Esophagus (tissue), 2 donors: ENCODE measurements around the gene WNK3. TPM values are rescaled to one million over a fixed set of nuclear protein-coding genes. Genes with fewer than 3 reads are reported as not detected.
A peak's percentile ranks its signal among the peaks of the same experiment; 100 is the strongest.

ENCODE experiments used
- H3K27ac ChIP-seq, 2 donors: one replicate each; pipeline ENCODE4 v1.5.1; 2013; ENCODE audit warnings: low read depth in 2 of 2, mild to moderate bottlenecking in 2 of 2, inconsistent platforms in 1 of 2, low read length in 1 of 2, moderate library complexity in 1 of 2
- H3K27me3 ChIP-seq, 2 donors: one replicate each; pipeline ENCODE4 v1.6.1; 2013; ENCODE audit warnings: low read length in 2 of 2, control low read depth in 1 of 2, mild to moderate bottlenecking in 1 of 2; ENCODE audit not compliant: insufficient read depth in 2 of 2, control insufficient read depth in 1 of 2
- H3K36me3 ChIP-seq, 2 donors: one replicate each; pipeline ENCODE4 v1.6.1; 2013; ENCODE audit warnings: low read length in 1 of 2; ENCODE audit not compliant: control insufficient read depth in 2 of 2, insufficient read depth in 2 of 2
- H3K4me1 ChIP-seq, 2 donors: one replicate each; pipeline ENCODE4 v1.6.1; 2013; ENCODE audit warnings: low read length in 1 of 2; ENCODE audit not compliant: control insufficient read depth in 2 of 2, insufficient read depth in 2 of 2
- H3K4me3 ChIP-seq, 2 donors: one replicate each; pipeline ENCODE4 v1.5.1; 2013; ENCODE audit warnings: low read length in 2 of 2, mild to moderate bottlenecking in 2 of 2, low read depth in 1 of 2, moderate library complexity in 1 of 2
- H3K9me3 ChIP-seq, 2 donors: one replicate each; pipeline ENCODE4 v1.6.1; 2013; ENCODE audit warnings: mild to moderate bottlenecking in 2 of 2, low read depth in 1 of 2, low read length in 1 of 2, moderate library complexity in 1 of 2; ENCODE audit not compliant: control insufficient read depth in 2 of 2, insufficient read depth in 1 of 2
- WGBS, 2 donors: extraction: QIAGEN DNeasy Blood & Tissue Kit; methylation state at CpG; one replicate each; pipeline ENCODE4 v1.1.7; 2013; 5-methylcytosine and 5-hydroxymethylcytosine counted together
- polyA plus RNA-seq, 2 donors: library from polyadenylated mRNA; stranded (reverse); fragments of 200-250 nt; gene quantifications; one replicate each; pipeline ENCODE4 v1.2.3, GENCODE V29; 2013
- donor health status: healthy with polysubstance abuse.
- donor health status: Bipolar disorder and iron deficiency.

WNK3 gene
- polyA plus RNA-seq, 2 donors, result 0.09 to 0.18 TPM

DNA sequence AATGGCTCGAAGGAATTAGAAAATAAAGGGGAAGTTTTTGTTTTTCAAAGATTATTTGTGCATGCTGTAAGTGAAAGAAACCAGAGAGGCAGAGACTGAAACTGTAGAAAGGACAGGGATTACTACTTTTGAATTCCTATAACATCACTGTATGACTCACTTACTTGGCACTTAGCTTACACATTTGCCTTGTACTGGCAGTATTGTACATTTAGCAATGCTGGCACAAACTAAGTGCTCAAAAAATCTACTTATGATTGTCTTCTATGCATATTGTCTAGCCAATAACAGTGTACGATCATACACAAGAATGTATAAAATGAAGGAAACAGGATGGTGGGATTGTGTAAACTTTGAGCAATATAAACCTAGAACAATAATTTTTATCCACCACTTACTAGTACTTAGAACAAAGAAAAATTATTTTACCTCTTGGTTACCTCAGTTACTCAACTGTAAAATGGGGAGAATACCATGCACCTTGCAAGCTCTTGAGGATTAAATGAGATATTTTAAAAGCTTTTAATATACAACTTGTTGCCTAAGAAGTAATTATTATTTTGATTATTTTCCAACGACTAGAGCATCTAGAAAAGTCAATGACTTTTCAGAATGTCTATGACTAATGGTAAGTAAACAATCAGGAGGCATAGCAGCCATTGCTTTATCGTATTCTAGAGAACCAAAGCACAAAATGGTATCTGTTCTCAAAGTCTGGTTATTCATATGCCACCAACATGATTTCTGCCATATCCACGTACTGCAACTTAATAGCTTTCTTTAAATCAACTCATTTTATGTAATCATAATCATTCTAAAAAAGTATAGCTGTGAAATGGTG is 179.5 kb downstream of the WNK3 start:
- peaks cover 0 to 2% of the 10 kb centered on the region in 2 donors for H3K4me1 ChIP-seq
- no peaks in the 10 kb centered on the region for H3K9me3 ChIP-seq
- no peaks in the 10 kb centered on the region for H3K36me3 ChIP-seq
- H3K4me3 ChIP-seq, result no peak overlapping the region
- no peaks in the 10 kb centered on the region for H3K27me3 ChIP-seq
- no peak overlapping the region for H3K27ac ChIP-seq
- 35 to 43% methylated on average over 5 of the region's 5 CpGs for WGBS, 2 donors

DNA sequence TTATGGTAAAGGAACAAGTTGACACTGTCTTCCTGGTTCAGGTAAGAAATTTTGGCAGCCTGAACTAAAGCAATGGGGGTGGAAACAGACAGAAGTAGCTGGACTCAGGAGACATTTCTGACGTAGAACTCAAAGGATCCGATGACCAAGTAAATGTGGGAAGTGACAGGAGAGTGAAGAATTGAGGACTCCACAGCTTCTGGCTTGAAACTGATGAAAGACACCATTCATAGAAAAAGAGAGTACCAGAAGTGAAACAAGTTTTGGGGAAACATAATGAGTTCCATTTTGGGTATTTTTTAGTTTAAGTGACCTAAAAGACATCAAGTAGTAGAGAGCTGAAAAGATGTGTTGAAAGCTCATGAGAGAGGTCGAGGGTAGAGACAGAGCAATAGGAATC is 180.5 kb downstream of the WNK3 start:
- Histone ChIP-seq H3K9me3 (no peaks in the 10 kb centered on the region), H3K4me3 (no peak overlapping the region), H3K4me1 (peaks cover 0 to 2% of the 10 kb centered on the region in 2 donors), H3K36me3 (no peaks in the 10 kb centered on the region), H3K27ac (peak overlapping the region; percentile 29 to 70), H3K27me3 (no peaks in the 10 kb centered on the region)
- WGBS, 2 donors, result 54 to 77% methylated on average over 3 of the region's 3 CpGs

DNA sequence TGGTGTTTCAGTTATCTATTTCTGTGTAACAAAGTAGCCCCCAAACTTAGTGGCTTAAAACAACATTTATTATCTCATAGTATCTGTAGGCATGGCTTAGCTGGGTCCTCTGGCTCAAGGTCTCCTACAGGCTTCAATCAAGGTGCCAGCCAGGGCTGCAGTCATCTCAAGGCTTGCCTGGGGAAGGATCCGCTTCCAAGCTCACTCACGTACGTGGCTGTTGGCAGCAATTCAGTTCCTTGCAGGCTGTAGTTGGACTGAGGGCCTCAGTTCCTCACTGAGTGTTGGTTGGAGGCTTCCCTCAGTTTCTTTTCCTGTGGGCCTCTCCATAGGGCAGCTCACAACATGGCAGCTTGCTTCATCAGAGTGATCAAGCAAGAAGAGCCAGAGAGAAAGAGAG is 184.1 kb downstream of the WNK3 start:
- Histone ChIP-seq H3K36me3 (no peaks in the 10 kb centered on the region), H3K9me3 (no peaks in the 10 kb centered on the region), H3K27ac (no peak overlapping the region), H3K4me3 (no peak overlapping the region), H3K27me3 (no peaks in the 10 kb centered on the region), H3K4me1 (no peaks in the 10 kb centered on the region)
- 59 to 71% methylated on average over 3 of the region's 3 CpGs for WGBS, 2 donors

GRCh38 chrX:54172455-54172854 is 185.4 kb downstream of the WNK3 start:
- Histone ChIP-seq H3K27ac (no peak overlapping the region), H3K4me1 (no peaks in the 10 kb centered on the region), H3K4me3 (no peak overlapping the region), H3K9me3 (no peaks in the 10 kb centered on the region), H3K36me3 (no peaks in the 10 kb centered on the region), H3K27me3 (no peaks in the 10 kb centered on the region)
- 67 to 69% methylated on average over 3 of the region's 3 CpGs for WGBS, 2 donors

GRCh38 chrX:54171527-54172250 is 186.2 kb downstream of the WNK3 start:
- WGBS, 2 donors, result 55 to 75% methylated on average over 4 of the region's 4 CpGs

GRCh38 chrX:54171091-54171490 is 186.8 kb downstream of the WNK3 start:
- Histone ChIP-seq H3K4me1 (no peaks in the 10 kb centered on the region), H3K27me3 (peaks cover 0 to 2% of the 10 kb centered on the region in 2 donors), H3K27ac (no peak overlapping the region), H3K36me3 (no peaks in the 10 kb centered on the region), H3K4me3 (no peak overlapping the region), H3K9me3 (no peaks in the 10 kb centered on the region)

More at GRCh38 chrX:54171527-54172250, 186.2 kb downstream of the WNK3 start:
- no peak overlapping the region for H3K27ac ChIP-seq
- no peaks in the 10 kb centered on the region for H3K36me3 ChIP-seq
- H3K27me3 ChIP-seq, result peaks cover 0 to 2% of the 10 kb centered on the region in 2 donors
- no peaks in the 10 kb centered on the region for H3K9me3 ChIP-seq
- no peaks in the 10 kb centered on the region for H3K4me1 ChIP-seq
- H3K4me3 ChIP-seq, result no peak overlapping the region

- H3K36me3 ChIP-seq, result no peaks in the 10 kb centered on the region
These were observed 190.9 kb downstream of the WNK3 start for GRCh38 chrX:54166915-54167314.

GRCh38 chrX:54157561-54157960 is 200.3 kb downstream of the WNK3 start:
- H3K4me3 ChIP-seq, result no peak overlapping the region
- H3K27me3 ChIP-seq, result no peaks in the 10 kb centered on the region
- no peaks in the 10 kb centered on the region for H3K36me3 ChIP-seq
- no peaks in the 10 kb centered on the region for H3K4me1 ChIP-seq
- no peak overlapping the region for H3K27ac ChIP-seq
- H3K9me3 ChIP-seq, result no peaks in the 10 kb centered on the region

More at GRCh38 chrX:54166915-54167314, 190.9 kb downstream of the WNK3 start:
- no peak overlapping the region for H3K4me3 ChIP-seq
- H3K9me3 ChIP-seq, result no peaks in the 10 kb centered on the region
- H3K27me3 ChIP-seq, result peaks cover 0 to 2% of the 10 kb centered on the region in 2 donors
- no peaks in the 10 kb centered on the region for H3K4me1 ChIP-seq
- 37 to 42% methylated on average over 4 of the region's 4 CpGs for WGBS, 2 donors
- no peak overlapping the region for H3K27ac ChIP-seq
